K562 (cell line): ENCODE results near the gene WRAP53. TPM values are rescaled to one million over a fixed set of nuclear protein-coding genes. Genes with fewer than 3 reads are reported as not detected.

ENCODE experiments used
- FOXK2 ChIP-seq, 2 experiments: fragments of 450-650 bp; IDR thresholded peaks in 1 of 2; conservative IDR thresholded peaks in 1 of 2; 2 replicates each; pipeline ENCODE4 v1.6.1; 2016; ENCODE audit warnings: low read depth in 2 of 2, mild to moderate bottlenecking in 1 of 2
- GTF2E2 ChIP-seq: fragments of 200-800 bp; sonication (Bioruptor generic); IDR thresholded peaks from 2 replicates; pipeline ENCODE4 v1.6.1; 2016; ENCODE audit warnings: missing genetic modification characterization, missing compliant biosample characterization
- MBD2 ChIP-seq: sonication (generic); IDR thresholded peaks from 2 replicates; pipeline ENCODE4 v1.6.1; 2016; ENCODE audit warnings: low read depth, borderline replicate concordance
- RCOR1 ChIP-seq, 2 experiments: IDR thresholded peaks; 2 replicates each; pipeline ENCODE4 v1.6.1; 2012; ENCODE audit warnings: low read depth in 2 of 2, low read length in 2 of 2, borderline replicate concordance in 1 of 2, improper control_type of control experiment in 1 of 2
- ZNF174 ChIP-seq: fragments of 250-450 bp; sonication (Bioruptor Pico); IDR thresholded peaks from 2 replicates; pipeline ENCODE4 v1.4.0; 2020; ENCODE audit warnings: mild to moderate bottlenecking
- ZNF830 ChIP-seq: fragments of 250-450 bp; sonication (Bioruptor Pico); IDR thresholded peaks from 2 replicates; pipeline ENCODE4 v1.5.0; 2021; ENCODE audit warnings: mild to moderate bottlenecking
- polyA plus RNA-seq, 8 experiments: library from polyadenylated mRNA; depleted of rRNA in 4 of 8; stranded (reverse) in 5 of 8; unstranded in 3 of 8; fragments of >200 nt; fragmentation: Nextera tagmentation in 2 of 8; fragmentation: Illumina TruSeq in 1 of 8; extraction: Ambion mirVana in 2 of 8; extraction: Trizol in 1 of 8; gene quantifications; 2 replicates each; pipeline versions ENCODE4 v1.2.1 to v1.2.3, GENCODE V29; 2011 to 2014; ENCODE audit warnings: inconsistent platforms in 1 of 8, missing spikeins in 1 of 8
- total RNA-seq, 7 experiments: library from RNA; depleted of rRNA in 6 of 7; stranded (reverse); fragments of >200 nt in 6 of 7; fragmentation: Illumina TruSeq in 2 of 7; extraction: Trizol in 2 of 7; gene quantifications; 2 replicates each; pipeline versions ENCODE4 v1.2.1 to v1.2.3, GENCODE V29; 2011 to 2021; ENCODE audit warnings: low replicate concordance in 1 of 7
- TF ChIP-seq, protein P1 (sequence below), 2 experiments: fragments of 450-650 bp; IDR thresholded peaks; 2 replicates each; pipeline ENCODE4 v1.6.1; 2018; ENCODE audit warnings: mild to moderate bottlenecking in 2 of 2, low read depth in 1 of 2; ENCODE audit not compliant: partially characterized antibody in 2 of 2
- TF ChIP-seq, protein P2 (sequence below), 2 experiments: fragments of 450-650 bp in 1 of 2; IDR thresholded peaks; 2 replicates each; pipeline ENCODE4 v1.6.1; 2011 to 2017; ENCODE audit warnings: low read depth in 2 of 2, antibody characterized with exemption in 1 of 2, borderline replicate concordance in 1 of 2, low read length in 1 of 2, mild to moderate bottlenecking in 1 of 2, mixed read lengths in 1 of 2; ENCODE audit not compliant: control insufficient read depth in 1 of 2
- TF ChIP-seq, protein P3 (sequence below), 2 experiments: fragments of 450-650 bp; conservative IDR thresholded peaks; 2 replicates each; pipeline ENCODE4 v1.6.1; 2017; ENCODE audit warnings: mild to moderate bottlenecking in 2 of 2, moderate library complexity in 2 of 2
- TF ChIP-seq, protein P4 (sequence below), 2 experiments: IDR thresholded peaks; 2 replicates each; pipeline ENCODE4 v1.6.1; 2011; ENCODE audit warnings: borderline replicate concordance in 1 of 2, control low read depth in 1 of 2, low read depth in 1 of 2, low read length in 1 of 2, mild to moderate bottlenecking in 1 of 2, mixed read lengths in 1 of 2, moderate library complexity in 1 of 2; ENCODE audit not compliant: insufficient read depth in 1 of 2, insufficient read length in 1 of 2, poor library complexity in 1 of 2, severe bottlenecking in 1 of 2; ENCODE audit errors: extremely low read depth in 1 of 2
- TF ChIP-seq, protein P5 (sequence below): fragments of 200-400 bp; formaldehyde crosslinking; IDR thresholded peaks from 2 replicates; pipeline ENCODE4 v1.6.1; 2017; ENCODE audit warnings: mild to moderate bottlenecking, low read depth, low read length, moderate library complexity

The WRAP53 gene
- total and polyA plus RNA-seq, 9 of the 15 experiments (the other 6 are each of a cell fraction or from before 2014, with no cell fraction given) = 0.72 to 18.2 (median 13.4) TPM

DNA sequence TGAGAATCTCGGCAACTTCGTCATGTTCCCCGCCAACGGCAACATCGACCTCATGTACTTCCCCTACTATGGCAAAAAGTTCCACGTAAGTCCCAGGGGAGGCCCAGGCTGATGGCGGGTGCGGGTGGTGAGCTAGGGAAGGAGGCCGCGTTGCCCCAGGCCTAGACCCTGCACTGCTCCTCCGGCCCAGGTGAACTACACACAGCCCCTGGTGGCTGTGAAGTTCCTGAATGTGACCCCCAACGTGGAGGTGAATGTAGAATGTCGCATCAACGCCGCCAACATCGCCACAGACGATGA, 32.8 kb upstream of the WRAP53 start (continued):
- TF ChIP-seq, protein P1, sequence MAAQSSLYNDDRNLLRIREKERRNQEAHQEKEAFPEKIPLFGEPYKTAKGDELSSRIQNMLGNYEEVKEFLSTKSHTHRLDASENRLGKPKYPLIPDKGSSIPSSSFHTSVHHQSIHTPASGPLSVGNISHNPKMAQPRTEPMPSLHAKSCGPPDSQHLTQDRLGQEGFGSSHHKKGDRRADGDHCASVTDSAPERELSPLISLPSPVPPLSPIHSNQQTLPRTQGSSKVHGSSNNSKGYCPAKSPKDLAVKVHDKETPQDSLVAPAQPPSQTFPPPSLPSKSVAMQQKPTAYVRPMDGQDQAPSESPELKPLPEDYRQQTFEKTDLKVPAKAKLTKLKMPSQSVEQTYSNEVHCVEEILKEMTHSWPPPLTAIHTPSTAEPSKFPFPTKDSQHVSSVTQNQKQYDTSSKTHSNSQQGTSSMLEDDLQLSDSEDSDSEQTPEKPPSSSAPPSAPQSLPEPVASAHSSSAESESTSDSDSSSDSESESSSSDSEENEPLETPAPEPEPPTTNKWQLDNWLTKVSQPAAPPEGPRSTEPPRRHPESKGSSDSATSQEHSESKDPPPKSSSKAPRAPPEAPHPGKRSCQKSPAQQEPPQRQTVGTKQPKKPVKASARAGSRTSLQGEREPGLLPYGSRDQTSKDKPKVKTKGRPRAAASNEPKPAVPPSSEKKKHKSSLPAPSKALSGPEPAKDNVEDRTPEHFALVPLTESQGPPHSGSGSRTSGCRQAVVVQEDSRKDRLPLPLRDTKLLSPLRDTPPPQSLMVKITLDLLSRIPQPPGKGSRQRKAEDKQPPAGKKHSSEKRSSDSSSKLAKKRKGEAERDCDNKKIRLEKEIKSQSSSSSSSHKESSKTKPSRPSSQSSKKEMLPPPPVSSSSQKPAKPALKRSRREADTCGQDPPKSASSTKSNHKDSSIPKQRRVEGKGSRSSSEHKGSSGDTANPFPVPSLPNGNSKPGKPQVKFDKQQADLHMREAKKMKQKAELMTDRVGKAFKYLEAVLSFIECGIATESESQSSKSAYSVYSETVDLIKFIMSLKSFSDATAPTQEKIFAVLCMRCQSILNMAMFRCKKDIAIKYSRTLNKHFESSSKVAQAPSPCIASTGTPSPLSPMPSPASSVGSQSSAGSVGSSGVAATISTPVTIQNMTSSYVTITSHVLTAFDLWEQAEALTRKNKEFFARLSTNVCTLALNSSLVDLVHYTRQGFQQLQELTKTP (IDR thresholded peaks at IDR 0.05; ENCODE audit: low read depth in 1 of 2, partially characterized antibody in 2 of 2) = no peak
- no peak for TF ChIP-seq FOXK2 (conservative IDR thresholded peaks at IDR 0.05 in 1 of 2, IDR thresholded peaks at IDR 0.05 in 1 of 2; ENCODE audit: low read depth in 2 of 2)
- TF ChIP-seq, protein P2, sequence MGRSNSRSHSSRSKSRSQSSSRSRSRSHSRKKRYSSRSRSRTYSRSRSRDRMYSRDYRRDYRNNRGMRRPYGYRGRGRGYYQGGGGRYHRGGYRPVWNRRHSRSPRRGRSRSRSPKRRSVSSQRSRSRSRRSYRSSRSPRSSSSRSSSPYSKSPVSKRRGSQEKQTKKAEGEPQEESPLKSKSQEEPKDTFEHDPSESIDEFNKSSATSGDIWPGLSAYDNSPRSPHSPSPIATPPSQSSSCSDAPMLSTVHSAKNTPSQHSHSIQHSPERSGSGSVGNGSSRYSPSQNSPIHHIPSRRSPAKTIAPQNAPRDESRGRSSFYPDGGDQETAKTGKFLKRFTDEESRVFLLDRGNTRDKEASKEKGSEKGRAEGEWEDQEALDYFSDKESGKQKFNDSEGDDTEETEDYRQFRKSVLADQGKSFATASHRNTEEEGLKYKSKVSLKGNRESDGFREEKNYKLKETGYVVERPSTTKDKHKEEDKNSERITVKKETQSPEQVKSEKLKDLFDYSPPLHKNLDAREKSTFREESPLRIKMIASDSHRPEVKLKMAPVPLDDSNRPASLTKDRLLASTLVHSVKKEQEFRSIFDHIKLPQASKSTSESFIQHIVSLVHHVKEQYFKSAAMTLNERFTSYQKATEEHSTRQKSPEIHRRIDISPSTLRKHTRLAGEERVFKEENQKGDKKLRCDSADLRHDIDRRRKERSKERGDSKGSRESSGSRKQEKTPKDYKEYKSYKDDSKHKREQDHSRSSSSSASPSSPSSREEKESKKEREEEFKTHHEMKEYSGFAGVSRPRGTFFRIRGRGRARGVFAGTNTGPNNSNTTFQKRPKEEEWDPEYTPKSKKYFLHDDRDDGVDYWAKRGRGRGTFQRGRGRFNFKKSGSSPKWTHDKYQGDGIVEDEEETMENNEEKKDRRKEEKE (IDR thresholded peaks at IDR 0.05; ENCODE audit: borderline replicate concordance in 1 of 2, control insufficient read depth in 1 of 2, low read depth in 2 of 2, low read length in 1 of 2) = no peak
- TF ChIP-seq, protein P3, sequence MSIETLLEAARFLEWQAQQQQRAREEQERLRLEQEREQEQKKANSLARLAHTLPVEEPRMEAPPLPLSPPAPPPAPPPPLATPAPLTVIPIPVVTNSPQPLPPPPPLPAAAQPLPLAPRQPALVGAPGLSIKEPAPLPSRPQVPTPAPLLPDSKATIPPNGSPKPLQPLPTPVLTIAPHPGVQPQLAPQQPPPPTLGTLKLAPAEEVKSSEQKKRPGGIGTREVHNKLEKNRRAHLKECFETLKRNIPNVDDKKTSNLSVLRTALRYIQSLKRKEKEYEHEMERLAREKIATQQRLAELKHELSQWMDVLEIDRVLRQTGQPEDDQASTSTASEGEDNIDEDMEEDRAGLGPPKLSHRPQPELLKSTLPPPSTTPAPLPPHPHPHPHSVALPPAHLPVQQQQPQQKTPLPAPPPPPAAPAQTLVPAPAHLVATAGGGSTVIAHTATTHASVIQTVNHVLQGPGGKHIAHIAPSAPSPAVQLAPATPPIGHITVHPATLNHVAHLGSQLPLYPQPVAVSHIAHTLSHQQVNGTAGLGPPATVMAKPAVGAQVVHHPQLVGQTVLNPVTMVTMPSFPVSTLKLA (conservative IDR thresholded peaks at IDR 0.05) = no peak
- no peak for TF ChIP-seq GTF2E2 (tag)
- no peak for TF ChIP-seq ZNF830 (CRISPR knock-in tag)
- no peak for TF ChIP-seq ZNF174 (CRISPR knock-in tag)
- TF ChIP-seq, protein P4, sequence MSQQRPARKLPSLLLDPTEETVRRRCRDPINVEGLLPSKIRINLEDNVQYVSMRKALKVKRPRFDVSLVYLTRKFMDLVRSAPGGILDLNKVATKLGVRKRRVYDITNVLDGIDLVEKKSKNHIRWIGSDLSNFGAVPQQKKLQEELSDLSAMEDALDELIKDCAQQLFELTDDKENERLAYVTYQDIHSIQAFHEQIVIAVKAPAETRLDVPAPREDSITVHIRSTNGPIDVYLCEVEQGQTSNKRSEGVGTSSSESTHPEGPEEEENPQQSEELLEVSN (IDR thresholded peaks at IDR 0.05; ENCODE audit: borderline replicate concordance in 1 of 2, extremely low read depth in 1 of 2, insufficient read depth in 1 of 2, insufficient read length in 1 of 2, low read depth in 1 of 2, low read length in 1 of 2, poor library complexity in 1 of 2, severe bottlenecking in 1 of 2) = no peak
- TF ChIP-seq, protein P5, sequence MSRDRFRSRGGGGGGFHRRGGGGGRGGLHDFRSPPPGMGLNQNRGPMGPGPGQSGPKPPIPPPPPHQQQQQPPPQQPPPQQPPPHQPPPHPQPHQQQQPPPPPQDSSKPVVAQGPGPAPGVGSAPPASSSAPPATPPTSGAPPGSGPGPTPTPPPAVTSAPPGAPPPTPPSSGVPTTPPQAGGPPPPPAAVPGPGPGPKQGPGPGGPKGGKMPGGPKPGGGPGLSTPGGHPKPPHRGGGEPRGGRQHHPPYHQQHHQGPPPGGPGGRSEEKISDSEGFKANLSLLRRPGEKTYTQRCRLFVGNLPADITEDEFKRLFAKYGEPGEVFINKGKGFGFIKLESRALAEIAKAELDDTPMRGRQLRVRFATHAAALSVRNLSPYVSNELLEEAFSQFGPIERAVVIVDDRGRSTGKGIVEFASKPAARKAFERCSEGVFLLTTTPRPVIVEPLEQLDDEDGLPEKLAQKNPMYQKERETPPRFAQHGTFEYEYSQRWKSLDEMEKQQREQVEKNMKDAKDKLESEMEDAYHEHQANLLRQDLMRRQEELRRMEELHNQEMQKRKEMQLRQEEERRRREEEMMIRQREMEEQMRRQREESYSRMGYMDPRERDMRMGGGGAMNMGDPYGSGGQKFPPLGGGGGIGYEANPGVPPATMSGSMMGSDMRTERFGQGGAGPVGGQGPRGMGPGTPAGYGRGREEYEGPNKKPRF = no peak
- no peak for TF ChIP-seq RCOR1 (IDR thresholded peaks at IDR 0.05; ENCODE audit: borderline replicate concordance in 1 of 2, low read depth in 2 of 2, low read length in 2 of 2)
- TF ChIP-seq MBD2 = no peak
